Measurements from ENCODE around the gene ELK3. TPM values are rescaled to one million over a fixed set of nuclear protein-coding genes. Genes with fewer than 3 reads are reported as not detected.

The ELK3 gene
- total RNA-seq, 1 experiment from 2014 or later: 9.4 TPM

- H3K4me1 Mint-ChIP-seq: peaks cover 7 to 12% of the 10 kb centered on the region in 2 experiments
- no peak overlapping the region for H3K9ac ChIP-seq (ENCODE audit: extremely low read depth, insufficient read length, low read length)
- DNase-seq: no peak
These were observed 43.4 kb downstream of the ELK3 start for GRCh38 chr12:96237465-96238077.

More at GRCh38 chr12:96237465-96238077, 43.4 kb downstream of the ELK3 start:
- Mint-ChIP-seq H3K36me3 (ENCODE audit: insufficient read depth in 1 of 3, low read depth in 3 of 3) (no peaks in the 10 kb centered on the region), H3K4me3 (no peak overlapping the region), H3K27ac (no peak overlapping the region; a peak in 1 of 7 replicates), H3K9me3 (no peaks in the 10 kb centered on the region), H3K27me3 (ENCODE audit: low read depth) (no peaks in the 10 kb centered on the region)
- WGBS (ENCODE audit: extremely low coverage, insufficient read length, low lambda C conversion rate): no CpG with 5 or more reads among the region's 9 CpGs
- no peak overlapping the region for H2BK5ac ChIP-seq (ENCODE audit: insufficient read length, low read length)
- H4K5ac ChIP-seq (ENCODE audit: insufficient read length, low read depth, low read length): no peak overlapping the region
- no peaks in the 10 kb centered on the region for H3K4me1 ChIP-seq (ENCODE audit: insufficient read depth, low read length)
- no peak overlapping the region for H3K4ac ChIP-seq (ENCODE audit: low read depth, low read length)
- peaks cover 3% of the 10 kb centered on the region for H3K23me2 ChIP-seq (ENCODE audit: insufficient read length, low read depth, low read length, poor library complexity, severe bottlenecking)
- H3K14ac ChIP-seq (ENCODE audit: insufficient read depth, low read length): no peak overlapping the region
- no peak overlapping the region for H4K91ac ChIP-seq (ENCODE audit: insufficient read length, low read depth, low read length)
- no peak overlapping the region for H3K56ac ChIP-seq (ENCODE audit: insufficient read length, low read depth, low read length)
- no peaks in the 10 kb centered on the region for H3K79me2 ChIP-seq (ENCODE audit: insufficient read depth, low read length)
- H3K79me1 ChIP-seq (ENCODE audit: insufficient read depth, low read depth, low read length, poor library complexity, severe bottlenecking): no peaks in the 10 kb centered on the region
- H2BK20ac ChIP-seq (ENCODE audit: low read depth, low read length, poor library complexity, severe bottlenecking): no peak overlapping the region
- H3K27me3 ChIP-seq (ENCODE audit: insufficient read depth, low read length): no peaks in the 10 kb centered on the region
- H2AK5ac ChIP-seq (ENCODE audit: insufficient read length, low read length): no peak overlapping the region
- H2BK15ac ChIP-seq (ENCODE audit: low read depth, low read length): no peak overlapping the region
- H4K8ac ChIP-seq (replicated peaks; ENCODE audit: insufficient read length, low read depth, low read length): no peak overlapping the region
- H3K4me2 ChIP-seq (ENCODE audit: insufficient read depth, insufficient read length, low read length): no peak overlapping the region
- no peak overlapping the region for H3K23ac ChIP-seq (ENCODE audit: insufficient read length, low read depth, low read length)
- no peak overlapping the region for H2BK12ac ChIP-seq (ENCODE audit: insufficient read length, low read depth, low read length)
- TF ChIP-seq CTCF (conservative IDR thresholded peaks at IDR 0.05): no peak
- no peaks in the 10 kb centered on the region for H3K9me3 ChIP-seq (ENCODE audit: control insufficient read depth, low read depth, low read length)
- H3K18ac ChIP-seq (ENCODE audit: insufficient read length, low read depth, low read length): no peak overlapping the region
- H2BK120ac ChIP-seq (ENCODE audit: low read depth, low read length, poor library complexity, severe bottlenecking): no peak overlapping the region
- H3K27ac ChIP-seq (ENCODE audit: insufficient read length, low read depth, low read length): no peak overlapping the region
- no peak overlapping the region for H2AFZ ChIP-seq (ENCODE audit: low read length)
- H4K20me1 ChIP-seq (ENCODE audit: control insufficient read depth, insufficient read depth, insufficient read length): no peaks in the 10 kb centered on the region
- no peak overlapping the region for H3T11ph ChIP-seq (ENCODE audit: low read length)

Measured in H9 (cell line).